ENCODE measurements around the gene EHBP1. TPM values are rescaled to one million over a fixed set of nuclear protein-coding genes. Genes with fewer than 3 reads are reported as not detected.

EHBP1 gene
- total RNA-seq, 1 experiment from 2014 or later, result 56.7 TPM

GRCh38 chr2:63050334-63051041 is 345.0 kb downstream of the EHBP1 start, which contains the start of gene OTX1:
OTX1 (plus strand) TSS chr2:63050830; CDS start chr2:63052991, 2,161 bp downstream.
- DNase-seq (ENCODE audit: low read depth), result peak; percentile 62

- no peak for DNase-seq (ENCODE audit: low read depth)
Observed at GRCh38 chr2:63051042-63051794, 345.7 kb downstream of the EHBP1 start.

GRCh38 chr2:63051795-63052333 is 346.4 kb downstream of the EHBP1 start:
- DNase-seq (ENCODE audit: low read depth), result no peak

- DNase-seq (ENCODE audit: low read depth), result no peak
Observed at GRCh38 chr2:63052411-63053080, 347.0 kb downstream of the EHBP1 start.

- DNase-seq (ENCODE audit: low read depth), result no peak
Observed at GRCh38 chr2:63053081-63053888, 347.8 kb downstream of the EHBP1 start.

GRCh38 chr2:63053889-63054602 is 348.5 kb downstream of the EHBP1 start:
- DNase-seq (ENCODE audit: low read depth), result no peak

- no peak for DNase-seq (ENCODE audit: low read depth)
Observed at GRCh38 chr2:63054841-63055225, 349.3 kb downstream of the EHBP1 start.

GRCh38 chr2:63055226-63056106 is 350.0 kb downstream of the EHBP1 start:
- no peak for DNase-seq (ENCODE audit: low read depth)

- no peak for DNase-seq (ENCODE audit: low read depth)
Observed at GRCh38 chr2:63056107-63057050, 350.9 kb downstream of the EHBP1 start.

GRCh38 chr2:63057249-63058143 is 352.0 kb downstream of the EHBP1 start:
- DNase-seq (ENCODE audit: low read depth), result no peak

- no peak for DNase-seq (ENCODE audit: low read depth)
Observed at GRCh38 chr2:63058144-63058920, 352.8 kb downstream of the EHBP1 start.

- no peak for DNase-seq (ENCODE audit: low read depth)
Observed at GRCh38 chr2:63058921-63059792, 353.6 kb downstream of the EHBP1 start.

GRCh38 chr2:63059793-63060471 is 354.4 kb downstream of the EHBP1 start:
- DNase-seq (ENCODE audit: low read depth), result no peak

- no peak for DNase-seq (ENCODE audit: low read depth)
Observed at GRCh38 chr2:63060472-63060991, 355.0 kb downstream of the EHBP1 start.

- no peak for DNase-seq (ENCODE audit: low read depth)
Observed at GRCh38 chr2:63064197-63064596, 358.7 kb downstream of the EHBP1 start.
